ENCODE data around the gene DNAH8. TPM values are rescaled to one million over a fixed set of nuclear protein-coding genes. Genes with fewer than 3 reads are reported as not detected.
A peak's percentile ranks its signal among the peaks of the same experiment; 100 is the strongest.

DNAH8 gene
- total and polyA plus RNA-seq, 10 donors, result 0.20 to 15.6 (median 5.2) TPM

GRCh38 chr6:38705924-38706323 lies 9.2 kb upstream of the DNAH8 start:
- no peak for DNase-seq
- Histone ChIP-seq H3K27me3 (replicated peaks in 1 of 7) (peaks cover 0 to 5% (median 0%) of the 10 kb centered on the region in 7 donors), H3K9me3 (peaks cover 0 to 5% (median 1%) of the 10 kb centered on the region in 8 donors), H3K4me1 (peaks cover 0 to 28% (median 10%) of the 10 kb centered on the region in 6 donors), H3K36me3 (peaks cover 0 to 3% (median 0%) of the 10 kb centered on the region in 6 donors), H3K4me3 (no peak overlapping the region), H3K27ac (no peak overlapping the region)
- TF ChIP-seq POLR2AphosphoS5 (IDR thresholded peaks at IDR 0.05), result no peak
- TF ChIP-seq CTCF (IDR thresholded peaks at IDR 0.05 in 8 of 11, conservative IDR thresholded peaks at IDR 0.05 in 3 of 11), result no peak
- no peak for TF ChIP-seq POLR2A (IDR thresholded peaks at IDR 0.05)
- 66 to 86% (median 80%) methylated on average over 2 of the region's 2 CpGs for WGBS, 5 donors
- intact Hi-C loops (cut with DNase I; ENCODE audit: low total_unique reads), result no loop called here

GRCh38 chr6:38708496-38708895 lies 6.6 kb upstream of the DNAH8 start:
- WGBS, 5 donors, result 48 to 72% (median 65%) methylated on average over 2 of the region's 2 CpGs
- Histone ChIP-seq H3K4me1 (peaks cover 0 to 6% (median under 1%) of the 10 kb centered on the region in 6 donors), H3K36me3 (no peaks in the 10 kb centered on the region), H3K27ac (no peak overlapping the region), H3K9me3 (no peaks in the 10 kb centered on the region), H3K27me3 (replicated peaks in 1 of 7) (peaks cover 0 to 5% (median 0%) of the 10 kb centered on the region in 7 donors), H3K4me3 (no peak overlapping the region)
- TF ChIP-seq POLR2AphosphoS5 (IDR thresholded peaks at IDR 0.05) (no peak), CTCF (IDR thresholded peaks at IDR 0.05 in 8 of 11, conservative IDR thresholded peaks at IDR 0.05 in 3 of 11) (peak in 1 of 11 experiments; percentile 7), POLR2A (IDR thresholded peaks at IDR 0.05) (no peak)
- intact Hi-C loops (cut with DNase I; ENCODE audit: low total_unique reads), result no loop called here
- no peak for DNase-seq

- intact Hi-C loops (cut with DNase I; ENCODE audit: low total_unique reads), result no loop called here
- Histone ChIP-seq H3K36me3 (no peaks in the 10 kb centered on the region), H3K9me3 (no peaks in the 10 kb centered on the region), H3K4me3 (no peak overlapping the region), H3K4me1 (peaks cover 0 to 22% (median 18%) of the 10 kb centered on the region in 6 donors), H3K27ac (peak overlapping the region in 4 of 8 donors; percentile 12 to 76 (median 49)), H3K27me3 (replicated peaks in 1 of 7) (peaks cover 0 to 44% (median 31%) of the 10 kb centered on the region in 7 donors)
- TF ChIP-seq POLR2AphosphoS5 (IDR thresholded peaks at IDR 0.05) (peak in 1 of 3 donors; percentile 36), CTCF (IDR thresholded peaks at IDR 0.05 in 8 of 11, conservative IDR thresholded peaks at IDR 0.05 in 3 of 11) (no peak)
- 35 to 40% (median 36%) methylated on average over 6 of the region's 6 CpGs for WGBS, 5 donors
- DNase-seq, result no peak
These were observed 1.3 kb upstream of the DNAH8 start for GRCh38 chr6:38713812-38714211.

GRCh38 chr6:38714239-38715015 lies 684 bp upstream of the DNAH8 start:
- Histone ChIP-seq H3K9me3 (peaks cover 0 to 1% (median 0%) of the 10 kb centered on the region in 8 donors), H3K4me1 (peaks cover 0 to 22% (median 18%) of the 10 kb centered on the region in 6 donors), H3K36me3 (no peaks in the 10 kb centered on the region), H3K27me3 (replicated peaks in 1 of 7) (peaks cover 0 to 50% (median 34%) of the 10 kb centered on the region in 7 donors), H3K27ac (peak overlapping the region in 2 of 8 donors; percentile 26 to 76), H3K4me3 (peak overlapping the region in 7 of 8 donors; percentile 25 to 66 (median 39))
- DNase-seq, result no peak
- TF ChIP-seq POLR2A (IDR thresholded peaks at IDR 0.05) (no peak), CTCF (IDR thresholded peaks at IDR 0.05 in 8 of 11, conservative IDR thresholded peaks at IDR 0.05 in 3 of 11) (no peak), POLR2AphosphoS5 (IDR thresholded peaks at IDR 0.05) (no peak)
- intact Hi-C loops (cut with DNase I; ENCODE audit: low total_unique reads), result no loop called here
- WGBS, 5 donors, result 21 to 42% (median 34%) methylated on average over 4 of the region's 4 CpGs

Measured in spleen (tissue), 11 donors.